Panc1 (cell line): ENCODE measurements around the gene CBFB.

ENCODE experiments used
- POLR2AphosphoS5 ChIP-seq: IDR thresholded peaks from 2 replicates; pipeline ENCODE4 v1.6.1; 2012; ENCODE audit warnings: mild to moderate bottlenecking, low read depth, low read length, moderate library complexity
- SIN3A ChIP-seq: IDR thresholded peaks from 2 replicates; pipeline ENCODE4 v1.6.1; 2012; ENCODE audit warnings: low read depth, mild to moderate bottlenecking, low read length, moderate library complexity, borderline replicate concordance; ENCODE audit not compliant: insufficient read depth
- TCF7L2 ChIP-seq: IDR thresholded peaks from 2 replicates; pipeline ENCODE4 v1.6.1; 2011; ENCODE audit warnings: mild to moderate bottlenecking, low read depth, low read length, inconsistent platforms
- TF ChIP-seq, protein P1 (sequence below): fragments of 450-650 bp; IDR thresholded peaks from 2 replicates; pipeline ENCODE4 v1.5.1; 2017; ENCODE audit warnings: mild to moderate bottlenecking
- TF ChIP-seq, protein P2 (sequence below), 2 experiments: IDR thresholded peaks; 2 replicates each; pipeline ENCODE4 v1.6.1; 2011 to 2012; ENCODE audit warnings: low read depth in 2 of 2, control low read depth in 1 of 2, low read length in 1 of 2, mild to moderate bottlenecking in 1 of 2, moderate library complexity in 1 of 2; ENCODE audit not compliant: insufficient read depth in 1 of 2

DNA sequence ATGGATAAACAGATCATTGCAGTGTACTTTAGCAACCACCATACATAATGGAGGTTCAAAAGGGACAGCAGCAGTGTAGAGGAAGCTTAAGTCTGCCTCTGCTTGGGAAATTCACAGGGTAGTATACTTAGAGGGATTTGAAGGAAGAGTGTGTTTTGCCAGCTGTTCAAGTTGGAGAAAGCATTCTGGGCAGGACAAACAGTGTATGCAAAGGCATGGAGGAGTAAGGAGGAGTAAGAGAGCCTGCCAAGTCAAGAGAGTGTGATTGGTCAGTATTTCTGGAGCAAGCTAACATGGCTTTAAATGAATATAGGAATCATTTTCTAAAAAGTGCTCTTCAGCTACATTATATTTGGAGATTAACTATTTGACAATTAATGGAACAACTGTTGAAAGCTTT, 57.9 kb downstream of the CBFB start:
- TF ChIP-seq, protein P1, sequence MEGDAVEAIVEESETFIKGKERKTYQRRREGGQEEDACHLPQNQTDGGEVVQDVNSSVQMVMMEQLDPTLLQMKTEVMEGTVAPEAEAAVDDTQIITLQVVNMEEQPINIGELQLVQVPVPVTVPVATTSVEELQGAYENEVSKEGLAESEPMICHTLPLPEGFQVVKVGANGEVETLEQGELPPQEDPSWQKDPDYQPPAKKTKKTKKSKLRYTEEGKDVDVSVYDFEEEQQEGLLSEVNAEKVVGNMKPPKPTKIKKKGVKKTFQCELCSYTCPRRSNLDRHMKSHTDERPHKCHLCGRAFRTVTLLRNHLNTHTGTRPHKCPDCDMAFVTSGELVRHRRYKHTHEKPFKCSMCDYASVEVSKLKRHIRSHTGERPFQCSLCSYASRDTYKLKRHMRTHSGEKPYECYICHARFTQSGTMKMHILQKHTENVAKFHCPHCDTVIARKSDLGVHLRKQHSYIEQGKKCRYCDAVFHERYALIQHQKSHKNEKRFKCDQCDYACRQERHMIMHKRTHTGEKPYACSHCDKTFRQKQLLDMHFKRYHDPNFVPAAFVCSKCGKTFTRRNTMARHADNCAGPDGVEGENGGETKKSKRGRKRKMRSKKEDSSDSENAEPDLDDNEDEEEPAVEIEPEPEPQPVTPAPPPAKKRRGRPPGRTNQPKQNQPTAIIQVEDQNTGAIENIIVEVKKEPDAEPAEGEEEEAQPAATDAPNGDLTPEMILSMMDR = no peak
- TF ChIP-seq, protein P2, sequence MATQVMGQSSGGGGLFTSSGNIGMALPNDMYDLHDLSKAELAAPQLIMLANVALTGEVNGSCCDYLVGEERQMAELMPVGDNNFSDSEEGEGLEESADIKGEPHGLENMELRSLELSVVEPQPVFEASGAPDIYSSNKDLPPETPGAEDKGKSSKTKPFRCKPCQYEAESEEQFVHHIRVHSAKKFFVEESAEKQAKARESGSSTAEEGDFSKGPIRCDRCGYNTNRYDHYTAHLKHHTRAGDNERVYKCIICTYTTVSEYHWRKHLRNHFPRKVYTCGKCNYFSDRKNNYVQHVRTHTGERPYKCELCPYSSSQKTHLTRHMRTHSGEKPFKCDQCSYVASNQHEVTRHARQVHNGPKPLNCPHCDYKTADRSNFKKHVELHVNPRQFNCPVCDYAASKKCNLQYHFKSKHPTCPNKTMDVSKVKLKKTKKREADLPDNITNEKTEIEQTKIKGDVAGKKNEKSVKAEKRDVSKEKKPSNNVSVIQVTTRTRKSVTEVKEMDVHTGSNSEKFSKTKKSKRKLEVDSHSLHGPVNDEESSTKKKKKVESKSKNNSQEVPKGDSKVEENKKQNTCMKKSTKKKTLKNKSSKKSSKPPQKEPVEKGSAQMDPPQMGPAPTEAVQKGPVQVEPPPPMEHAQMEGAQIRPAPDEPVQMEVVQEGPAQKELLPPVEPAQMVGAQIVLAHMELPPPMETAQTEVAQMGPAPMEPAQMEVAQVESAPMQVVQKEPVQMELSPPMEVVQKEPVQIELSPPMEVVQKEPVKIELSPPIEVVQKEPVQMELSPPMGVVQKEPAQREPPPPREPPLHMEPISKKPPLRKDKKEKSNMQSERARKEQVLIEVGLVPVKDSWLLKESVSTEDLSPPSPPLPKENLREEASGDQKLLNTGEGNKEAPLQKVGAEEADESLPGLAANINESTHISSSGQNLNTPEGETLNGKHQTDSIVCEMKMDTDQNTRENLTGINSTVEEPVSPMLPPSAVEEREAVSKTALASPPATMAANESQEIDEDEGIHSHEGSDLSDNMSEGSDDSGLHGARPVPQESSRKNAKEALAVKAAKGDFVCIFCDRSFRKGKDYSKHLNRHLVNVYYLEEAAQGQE (IDR thresholded peaks at IDR 0.05; ENCODE audit: insufficient read depth in 1 of 2, low read depth in 2 of 2, low read length in 1 of 2) = no peak
- TF ChIP-seq TCF7L2 (no peak), POLR2AphosphoS5 (no peak), SIN3A (no peak)
